Measurements from ENCODE around the gene SLC24A3.

Gene SLC24A3

GRCh38 chr20:19396460-19397081, 184.1 kb downstream of the SLC24A3 start:
- no peak for DNase-seq

GRCh38 chr20:19397226-19397625, 184.8 kb downstream of the SLC24A3 start:
- DNase-seq = no peak

GRCh38 chr20:19397666-19398065, 185.2 kb downstream of the SLC24A3 start:
- DNase-seq = no peak

- DNase-seq = no peak
These were observed 188.7 kb downstream of the SLC24A3 start for GRCh38 chr20:19401096-19401495.

GRCh38 chr20:19403549-19403948, 191.1 kb downstream of the SLC24A3 start:
- no peak for DNase-seq

- no peak for DNase-seq
These were observed 192.4 kb downstream of the SLC24A3 start for GRCh38 chr20:19404826-19405225.

- DNase-seq = no peak
These were observed 193.5 kb downstream of the SLC24A3 start for GRCh38 chr20:19405958-19406357.

- DNase-seq = no peak
These were observed 193.9 kb downstream of the SLC24A3 start for GRCh38 chr20:19406381-19406780.

- no peak for DNase-seq
These were observed 194.8 kb downstream of the SLC24A3 start for GRCh38 chr20:19407196-19407595.

GRCh38 chr20:19407736-19408135, 195.3 kb downstream of the SLC24A3 start:
- DNase-seq = no peak

GRCh38 chr20:19408971-19409370, 196.5 kb downstream of the SLC24A3 start:
- no peak for DNase-seq

- no peak for DNase-seq
These were observed 199.4 kb downstream of the SLC24A3 start for GRCh38 chr20:19411811-19412210.

- no peak for DNase-seq
These were observed 199.8 kb downstream of the SLC24A3 start for GRCh38 chr20:19412254-19412653.

- DNase-seq = no peak
These were observed 202.2 kb downstream of the SLC24A3 start for GRCh38 chr20:19414600-19414999.

- DNase-seq = no peak
These were observed 203.3 kb downstream of the SLC24A3 start for GRCh38 chr20:19415786-19416185.

GRCh38 chr20:19416627-19417026, 204.2 kb downstream of the SLC24A3 start:
- no peak for DNase-seq

GRCh38 chr20:19419396-19419795, 207.0 kb downstream of the SLC24A3 start:
- no peak for DNase-seq

- no peak for DNase-seq
These were observed 210.9 kb downstream of the SLC24A3 start for GRCh38 chr20:19423097-19423899.

- DNase-seq = no peak
These were observed 211.6 kb downstream of the SLC24A3 start for GRCh38 chr20:19423900-19424620.

GRCh38 chr20:19426356-19426755, 213.9 kb downstream of the SLC24A3 start:
- DNase-seq = no peak

- no peak for DNase-seq
These were observed 215.0 kb downstream of the SLC24A3 start for GRCh38 chr20:19427480-19427879.

- DNase-seq = no peak
These were observed 215.5 kb downstream of the SLC24A3 start for GRCh38 chr20:19427913-19428312.

- DNase-seq = no peak
These were observed 215.9 kb downstream of the SLC24A3 start for GRCh38 chr20:19428324-19428723.

- DNase-seq = no peak
These were observed 217.1 kb downstream of the SLC24A3 start for GRCh38 chr20:19429538-19429937.

All from cortex of kidney (tissue), 1 donor.